Body of pancreas (tissue), 4 donors: ENCODE data around the gene PKP4.

ENCODE experiments used
- POLR2A ChIP-seq, 3 donors: fragments of 450-650 bp; IDR thresholded peaks; one replicate each; pipeline ENCODE4 v1.6.1; 2016; ENCODE audit warnings: antibody characterized with exemption in 3 of 3, mild to moderate bottlenecking in 2 of 3
- TF ChIP-seq, protein P1 (sequence below), 7 experiments: fragments of 450-650 bp in 4 of 7; fragments of 200-600 bp in 3 of 7; sonication (generic) in 3 of 7; IDR thresholded peaks; one replicate each; pipeline ENCODE4 v1.5.1; 2016 to 2019; ENCODE audit warnings: antibody characterized with exemption in 7 of 7

DNA sequence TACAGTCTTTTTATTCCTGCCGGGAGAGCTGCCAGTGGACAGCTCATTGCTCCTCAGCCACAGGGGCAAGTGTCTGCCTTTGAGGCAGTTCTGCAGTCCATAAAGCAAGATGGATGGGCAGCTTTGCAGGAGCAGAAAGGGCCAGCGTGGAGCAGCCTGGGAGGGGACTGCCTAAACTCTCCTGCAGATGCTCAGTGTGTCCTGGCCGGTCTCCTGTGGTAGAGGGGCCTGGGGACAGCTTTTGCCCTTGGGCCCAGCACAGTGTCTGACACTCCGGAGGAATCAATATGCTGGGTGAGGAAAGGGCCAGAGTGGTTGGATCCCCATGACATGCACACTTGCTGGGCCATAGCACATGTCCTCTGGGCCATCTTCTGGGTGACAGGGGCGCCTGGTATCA is 272.7 kb downstream of the PKP4 start:
- TF ChIP-seq, protein P1, sequence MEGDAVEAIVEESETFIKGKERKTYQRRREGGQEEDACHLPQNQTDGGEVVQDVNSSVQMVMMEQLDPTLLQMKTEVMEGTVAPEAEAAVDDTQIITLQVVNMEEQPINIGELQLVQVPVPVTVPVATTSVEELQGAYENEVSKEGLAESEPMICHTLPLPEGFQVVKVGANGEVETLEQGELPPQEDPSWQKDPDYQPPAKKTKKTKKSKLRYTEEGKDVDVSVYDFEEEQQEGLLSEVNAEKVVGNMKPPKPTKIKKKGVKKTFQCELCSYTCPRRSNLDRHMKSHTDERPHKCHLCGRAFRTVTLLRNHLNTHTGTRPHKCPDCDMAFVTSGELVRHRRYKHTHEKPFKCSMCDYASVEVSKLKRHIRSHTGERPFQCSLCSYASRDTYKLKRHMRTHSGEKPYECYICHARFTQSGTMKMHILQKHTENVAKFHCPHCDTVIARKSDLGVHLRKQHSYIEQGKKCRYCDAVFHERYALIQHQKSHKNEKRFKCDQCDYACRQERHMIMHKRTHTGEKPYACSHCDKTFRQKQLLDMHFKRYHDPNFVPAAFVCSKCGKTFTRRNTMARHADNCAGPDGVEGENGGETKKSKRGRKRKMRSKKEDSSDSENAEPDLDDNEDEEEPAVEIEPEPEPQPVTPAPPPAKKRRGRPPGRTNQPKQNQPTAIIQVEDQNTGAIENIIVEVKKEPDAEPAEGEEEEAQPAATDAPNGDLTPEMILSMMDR (IDR thresholded peaks at IDR 0.05), result no peak
- TF ChIP-seq POLR2A (IDR thresholded peaks at IDR 0.05), result no peak
